Iris pigment epithelial cell (primary cell): ENCODE data around the gene GALNT17.
A peak's percentile ranks its signal among the peaks of the same experiment; 100 is the strongest.
"Not testable (repeated sequence)": the region's sequence is repeated elsewhere in the genome, so short reads cannot be mapped to it uniquely, and the experiment has no call there.

ENCODE experiments used
- DNase-seq: peaks from one replicate; pipeline ENCODE4 v3.0.0-alpha.2; 2011; ENCODE audit warnings: low read depth

The GALNT17 gene

DNA sequence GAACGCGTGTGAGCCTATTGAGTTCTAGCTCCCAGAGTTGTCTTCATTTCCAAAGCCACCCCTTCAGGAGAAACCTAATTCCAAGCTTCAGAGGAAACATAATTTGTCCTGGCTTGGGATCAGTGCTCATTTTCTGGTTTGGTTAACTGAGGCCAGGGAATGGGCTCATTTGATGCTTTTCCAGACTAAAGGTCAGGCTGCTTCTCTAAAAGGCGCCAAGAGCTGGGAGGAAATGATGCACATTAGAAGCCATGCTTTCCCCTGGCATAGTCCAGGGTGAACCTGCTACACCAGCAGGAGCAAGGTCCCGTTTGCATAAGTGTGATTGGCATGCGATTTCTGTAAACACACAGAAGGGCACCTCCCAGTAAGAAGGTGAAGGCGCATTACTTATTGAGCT is 435.0 kb downstream of the GALNT17 start:
- DNase-seq, result no peak

DNA sequence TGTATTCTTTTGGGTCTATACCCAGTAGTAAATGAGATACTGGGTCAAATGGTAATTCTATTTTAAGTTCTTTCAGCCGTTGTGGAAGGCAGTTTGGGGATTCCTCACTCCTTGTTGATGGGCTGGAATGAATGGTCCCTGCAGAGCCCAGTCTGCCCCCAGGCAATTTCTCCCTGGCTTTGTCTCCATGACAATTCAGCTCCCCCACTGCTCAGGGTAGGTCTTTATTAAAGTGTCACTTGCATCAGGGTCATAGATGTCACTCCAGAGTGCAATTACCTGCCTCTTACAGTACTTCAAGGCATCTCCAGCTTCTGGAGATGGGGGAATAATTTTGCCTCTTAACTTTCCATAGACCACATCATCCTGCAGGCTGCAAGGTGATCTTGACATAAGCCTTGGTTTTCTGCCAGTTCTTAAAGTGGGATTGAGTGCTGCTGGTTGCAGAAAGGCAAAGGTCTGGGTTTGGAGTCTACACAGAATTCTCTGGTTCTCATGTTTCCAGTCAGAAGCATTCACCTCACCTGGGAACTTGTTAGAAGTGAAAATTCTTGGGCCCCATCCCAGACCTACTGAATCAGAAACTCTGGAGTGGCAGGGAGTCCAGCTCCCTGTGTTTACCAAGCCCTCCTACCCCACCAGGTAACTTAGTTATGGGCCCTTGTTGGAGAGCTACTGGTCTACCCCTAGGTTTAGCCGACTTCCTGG is 442.4 kb downstream of the GALNT17 start:
- DNase-seq, result no peak

DNA sequence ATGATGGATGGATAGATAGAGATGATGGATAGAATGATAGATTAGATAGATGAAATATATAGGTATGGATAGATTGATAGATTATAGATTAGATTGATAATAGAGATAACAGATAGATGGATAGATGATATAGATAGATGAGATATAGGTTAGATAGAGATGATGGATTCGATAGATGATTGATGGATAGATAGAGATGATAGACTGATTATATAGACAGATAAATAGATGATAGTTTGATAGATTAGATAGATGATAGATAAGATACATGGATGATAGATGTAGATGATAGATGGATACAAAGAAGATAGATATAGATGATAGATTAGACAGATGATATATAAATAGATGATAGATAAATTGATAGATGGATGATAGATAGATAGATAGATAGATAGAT is 448.1 kb downstream of the GALNT17 start:
- DNase-seq, result no peak

DNA sequence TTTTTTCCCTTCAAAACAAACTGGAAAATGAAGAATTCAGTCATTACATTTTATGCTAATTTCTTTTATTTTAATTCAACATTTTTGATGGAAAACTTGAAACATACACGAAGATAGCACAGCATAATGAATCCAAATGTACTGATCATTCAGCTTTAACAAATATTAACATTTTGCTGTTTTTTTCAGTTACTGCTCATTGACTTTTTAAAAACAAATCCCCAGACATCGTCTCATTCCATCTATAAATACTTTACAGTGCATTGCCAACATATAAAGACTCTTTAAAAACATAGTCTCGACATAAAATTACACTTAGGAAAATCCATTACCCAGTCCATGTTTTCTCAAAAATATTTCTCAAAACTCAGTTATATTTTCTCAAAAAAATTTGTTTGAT is 452.3 kb downstream of the GALNT17 start:
- no peak for DNase-seq

DNA sequence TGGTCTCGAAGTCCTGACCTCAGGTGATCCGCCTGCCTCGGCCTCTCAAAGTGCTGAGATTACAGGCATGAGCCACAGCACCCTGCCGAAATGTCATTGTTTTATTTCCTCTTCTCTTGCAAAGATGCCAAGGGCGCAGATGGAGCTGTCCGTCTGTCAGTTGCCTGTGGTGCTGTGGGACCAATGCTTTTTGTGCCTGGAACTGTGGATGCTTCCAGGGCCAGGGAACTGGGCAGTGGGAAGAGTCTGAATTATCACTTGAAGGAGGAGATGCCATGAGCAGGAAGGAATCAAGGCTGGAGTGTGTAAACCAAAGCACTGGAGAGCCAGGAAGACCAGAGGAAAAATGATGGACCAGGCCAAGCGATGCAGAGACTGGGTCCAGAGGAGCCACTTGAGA is 459.9 kb downstream of the GALNT17 start:
- DNase-seq, result no peak

DNA sequence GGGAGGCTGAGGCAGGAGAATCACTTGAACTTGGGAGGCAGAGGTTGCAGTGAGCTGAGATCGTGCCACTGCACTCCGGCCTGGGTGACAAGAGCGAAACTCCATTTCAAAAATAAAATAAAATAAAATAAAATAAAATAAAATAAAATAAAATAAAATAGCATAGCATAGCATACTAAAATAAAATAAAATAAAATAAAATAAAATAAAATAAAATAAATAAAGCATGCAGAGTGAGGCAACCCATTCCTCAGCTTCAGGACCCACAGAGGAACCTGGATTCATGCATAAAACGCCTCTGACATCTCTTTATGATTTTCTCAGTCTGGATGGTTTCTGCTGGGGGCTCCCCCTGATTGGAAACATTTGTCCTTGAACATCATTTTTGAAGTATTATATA is 460.4 kb downstream of the GALNT17 start:
- DNase-seq, result not testable (repeated sequence)

DNA sequence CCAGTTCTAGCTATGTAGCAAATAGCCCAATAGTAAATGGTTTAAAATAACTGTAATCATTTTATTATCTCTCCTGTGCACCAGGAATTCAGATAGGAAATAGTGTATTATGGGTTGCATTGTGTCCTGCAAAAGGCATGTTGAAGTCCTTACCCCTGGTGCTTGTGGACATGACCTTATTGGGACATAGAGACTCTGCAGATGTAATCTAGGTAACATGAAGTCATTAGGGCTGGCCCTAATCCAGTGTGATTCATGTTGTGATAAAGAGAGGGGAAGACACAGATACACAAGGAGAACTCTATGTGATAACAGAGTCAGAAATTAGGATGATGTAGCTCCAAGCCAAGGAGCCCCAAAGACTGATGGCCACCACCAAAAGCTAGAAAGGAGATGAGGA is 462.8 kb downstream of the GALNT17 start:
- DNase-seq, result no peak

DNA sequence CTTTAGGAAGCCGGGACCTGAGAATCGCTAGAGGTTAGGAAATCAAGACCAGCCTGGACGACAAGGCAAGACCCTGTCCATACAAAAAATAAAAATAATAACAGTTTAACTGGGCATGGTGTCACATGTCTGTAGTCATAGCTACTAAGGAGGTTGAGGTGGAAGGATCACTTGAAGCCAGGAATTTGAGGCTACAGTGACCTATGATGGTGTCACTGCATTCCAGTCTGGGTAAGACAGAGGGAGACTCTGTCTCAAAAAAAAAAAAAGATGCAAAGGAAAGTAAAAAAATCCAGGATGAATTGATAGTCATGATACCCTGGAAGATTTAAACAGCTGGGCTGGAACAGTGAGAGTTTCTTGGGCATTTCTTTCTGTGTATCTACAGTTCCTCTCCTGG is 463.2 kb downstream of the GALNT17 start:
- DNase-seq, result no peak

DNA sequence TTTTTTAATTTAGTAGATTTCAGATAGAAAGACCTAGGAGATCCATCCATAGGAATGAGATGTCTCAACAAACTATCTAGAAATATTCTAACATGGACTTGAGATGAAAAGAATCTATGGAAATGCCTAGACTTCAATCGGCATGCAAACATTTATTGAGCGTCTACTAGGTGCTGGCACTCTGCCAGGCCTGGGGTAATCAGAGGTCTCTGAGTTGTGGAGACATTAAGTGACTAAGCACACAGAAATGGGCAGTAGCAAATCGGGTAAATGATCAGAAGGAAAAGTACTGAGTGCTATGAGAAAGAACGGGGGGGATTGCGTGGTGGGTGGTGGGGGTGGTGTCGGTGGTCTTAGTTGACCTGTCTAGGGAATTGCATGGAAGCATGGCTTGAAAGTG is 466.6 kb downstream of the GALNT17 start:
- DNase-seq, result no peak

DNA sequence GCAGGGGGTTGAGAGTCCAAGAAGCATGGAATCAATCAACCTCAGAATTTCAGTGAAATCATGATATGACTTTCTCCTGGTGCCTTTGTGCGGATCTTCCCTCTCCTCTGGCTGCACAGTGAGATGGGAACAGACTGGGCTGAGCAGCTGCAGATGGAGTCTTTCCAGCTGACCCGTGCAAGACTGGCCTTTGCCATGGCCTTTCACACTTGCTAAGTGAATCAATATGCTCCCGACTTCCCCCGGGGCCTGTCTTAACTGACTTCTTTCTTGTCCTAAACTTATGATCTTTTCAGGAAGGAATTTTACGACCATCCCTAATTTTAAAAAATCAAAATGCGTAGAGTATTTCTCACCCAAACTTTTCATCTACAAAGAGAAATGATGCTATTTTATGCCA is 469.9 kb downstream of the GALNT17 start:
- DNase-seq, result no peak

DNA sequence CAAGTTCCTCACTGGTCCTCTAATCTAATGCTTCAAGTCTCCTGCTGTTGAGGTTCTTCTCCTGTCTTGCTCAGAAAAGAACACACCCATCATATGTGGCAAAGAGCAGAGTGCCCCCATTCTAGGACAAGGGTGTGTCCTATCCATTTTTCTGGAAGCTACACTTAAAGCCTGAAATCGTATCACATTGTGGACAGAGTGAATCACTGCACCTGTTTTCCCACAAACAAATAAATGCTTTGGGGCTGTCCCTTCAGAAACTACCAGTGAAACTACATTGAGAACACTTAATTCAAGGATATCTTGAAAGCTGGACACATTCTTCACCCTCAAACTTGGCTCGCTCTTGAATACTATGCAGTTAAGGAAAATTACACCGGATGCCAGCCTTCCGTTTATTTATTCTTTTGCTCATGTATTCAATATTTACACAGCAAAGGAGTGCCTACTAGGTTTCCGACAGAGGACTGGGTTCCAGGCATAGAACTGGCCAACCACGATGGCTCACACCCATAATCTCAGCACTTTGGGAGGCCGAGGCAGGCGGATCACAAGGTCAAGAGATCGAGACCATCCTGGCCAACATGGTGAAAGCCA is 473.0 kb downstream of the GALNT17 start:
- DNase-seq, result no peak

DNA sequence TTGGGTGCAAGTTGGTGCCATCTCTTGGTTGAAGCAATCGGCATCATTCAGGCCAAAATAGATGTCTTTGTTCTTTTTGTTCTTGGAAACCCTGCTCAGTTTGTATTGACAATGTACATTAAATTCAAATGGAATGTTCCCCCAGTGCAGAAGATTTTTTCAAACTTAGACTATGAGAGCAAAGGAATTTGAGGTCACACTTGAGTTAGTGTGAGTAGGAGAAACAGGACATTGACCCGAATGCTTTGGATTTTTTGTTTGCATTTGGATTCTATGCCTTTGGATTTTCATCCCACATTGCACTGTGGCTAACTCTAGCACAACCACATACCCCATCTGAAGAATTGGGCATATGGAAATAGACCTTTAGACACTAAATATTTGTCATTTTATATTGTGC is 480.0 kb downstream of the GALNT17 start:
- no peak for DNase-seq

DNA sequence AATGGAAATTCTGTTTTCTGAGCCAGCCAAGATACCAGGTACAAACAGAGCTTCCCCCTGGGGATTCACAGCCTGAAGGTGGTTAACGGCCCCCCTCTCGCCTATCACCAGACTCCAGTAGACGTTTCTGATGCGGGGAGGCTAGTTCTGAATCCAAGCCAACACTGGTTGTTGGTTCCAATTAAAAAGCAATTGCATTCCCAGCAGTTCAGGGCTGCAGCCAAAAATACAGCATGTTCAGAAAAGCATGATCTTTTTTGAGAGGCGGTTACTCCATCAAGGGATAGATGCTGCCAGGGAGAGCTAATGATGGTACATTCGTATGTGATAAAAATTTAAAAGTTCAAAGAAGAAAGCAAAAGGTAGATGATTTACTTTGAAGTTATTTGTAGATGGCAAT is 481.0 kb downstream of the GALNT17 start:
- no peak for DNase-seq

DNA sequence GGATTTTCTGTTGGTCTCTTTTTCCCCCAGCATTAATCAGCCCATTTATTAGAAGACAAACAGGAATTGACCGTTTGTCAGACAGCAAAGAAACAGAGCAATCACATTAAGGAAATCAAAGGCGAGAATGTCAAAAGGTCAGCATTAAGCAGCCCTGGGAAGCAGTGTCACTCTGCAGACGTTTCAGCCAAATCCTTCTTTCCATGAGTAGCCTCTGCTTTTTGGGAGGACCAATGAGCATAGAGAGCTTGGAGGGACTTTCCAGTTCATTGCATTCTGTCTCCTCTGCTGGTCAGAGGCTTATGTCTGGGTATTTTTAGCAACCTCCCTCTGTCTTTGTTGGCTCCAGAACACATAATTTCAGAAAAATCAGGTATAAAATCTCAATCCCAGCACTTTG is 481.4 kb downstream of the GALNT17 start:
- DNase-seq, result no peak

DNA sequence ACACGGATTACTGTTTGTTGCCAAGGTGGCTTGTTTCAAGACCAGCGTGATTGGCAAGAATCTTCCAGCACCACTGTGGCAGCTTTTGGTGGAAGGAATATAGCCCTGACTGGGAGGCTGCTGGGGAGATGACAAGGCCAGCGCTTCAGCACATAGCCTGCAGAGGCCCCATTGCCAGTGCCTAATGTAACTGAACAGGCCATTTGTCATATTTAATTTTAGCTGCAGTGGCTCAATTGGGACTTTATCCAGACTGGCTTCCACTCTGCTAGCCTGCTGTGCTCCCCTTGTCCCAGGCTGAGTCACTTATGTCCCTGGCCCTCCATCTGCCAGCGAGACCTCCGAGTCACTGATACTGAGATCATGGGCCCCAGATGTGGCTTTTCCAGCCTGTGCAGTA is 483.1 kb downstream of the GALNT17 start:
- no peak for DNase-seq

DNA sequence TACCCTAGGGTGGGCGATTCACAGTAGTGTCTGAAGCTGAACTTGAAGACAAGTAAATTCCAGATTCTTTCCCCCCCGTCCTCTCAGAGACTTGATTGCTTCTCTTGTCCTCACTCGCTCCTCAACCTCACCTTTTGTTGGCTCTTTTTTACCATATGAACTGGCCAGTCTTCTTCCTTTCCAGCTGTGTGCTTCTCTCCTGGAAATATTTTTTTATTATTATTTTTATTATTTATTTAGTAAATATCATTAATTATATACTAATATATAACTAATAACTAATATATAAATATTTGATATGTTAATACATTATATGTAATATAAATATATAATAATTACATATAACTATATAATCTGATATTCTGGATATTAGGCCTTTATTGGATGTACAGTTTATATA is 484.3 kb downstream of the GALNT17 start:
- no peak for DNase-seq

DNA sequence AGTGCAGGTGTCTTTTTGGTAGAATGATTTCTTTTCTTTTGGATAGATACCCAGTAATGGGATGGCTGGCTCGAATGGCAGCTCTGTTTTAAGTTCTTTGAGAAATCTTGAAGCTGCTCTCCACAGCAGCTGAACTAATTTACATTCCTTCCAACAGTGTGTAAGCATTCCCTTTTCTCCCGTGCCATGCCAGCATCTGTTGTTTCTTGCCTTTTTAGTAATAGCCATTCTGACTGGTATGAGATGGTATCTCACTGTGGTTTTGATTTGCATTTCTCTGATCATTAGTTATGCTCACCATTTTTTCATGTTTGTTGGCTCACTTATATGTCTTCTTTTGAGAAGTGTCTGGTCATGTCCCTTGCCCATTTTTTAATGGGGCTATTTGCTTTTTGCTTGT is 486.3 kb downstream of the GALNT17 start:
- peak; percentile 6 for DNase-seq

DNA sequence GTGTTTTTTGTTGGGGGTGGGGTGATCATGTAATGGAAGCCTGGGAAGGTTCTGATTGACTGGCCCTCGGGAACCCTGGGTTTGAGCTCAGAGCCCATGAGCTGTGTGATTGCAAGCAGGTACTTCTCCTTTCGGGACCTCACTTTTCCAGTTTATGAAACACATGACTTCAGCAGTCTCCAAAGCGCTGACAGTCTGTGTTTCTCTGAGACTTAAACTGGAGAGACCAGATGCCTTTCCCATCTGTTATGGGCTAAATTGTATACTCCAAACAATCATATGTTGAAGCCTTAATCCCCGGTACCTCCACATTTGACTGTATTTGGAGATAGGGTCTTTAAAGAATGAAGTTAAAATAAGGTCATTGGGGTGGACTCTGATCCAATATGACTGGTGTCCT is 493.6 kb downstream of the GALNT17 start:
- no peak for DNase-seq

DNA sequence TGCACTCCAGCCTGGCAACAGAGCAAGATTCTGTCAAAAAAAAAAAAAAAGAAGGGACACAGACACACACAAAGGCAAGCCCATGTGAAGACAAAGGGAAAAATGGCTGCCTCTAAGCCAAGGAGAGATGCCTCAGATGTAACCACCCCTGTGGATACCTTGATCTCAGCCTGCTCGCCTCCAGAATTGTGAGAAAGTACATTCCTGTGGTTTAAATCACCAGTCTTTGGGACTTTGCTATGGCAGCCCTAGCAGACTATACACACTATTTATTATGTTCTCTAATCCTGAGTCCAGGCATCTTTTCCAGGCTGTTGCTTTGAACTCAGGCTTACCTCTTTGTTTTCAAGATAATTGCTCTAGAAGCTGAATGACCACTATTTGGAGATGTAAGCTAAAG is 494.3 kb downstream of the GALNT17 start:
- DNase-seq, result peak; percentile 47

DNA sequence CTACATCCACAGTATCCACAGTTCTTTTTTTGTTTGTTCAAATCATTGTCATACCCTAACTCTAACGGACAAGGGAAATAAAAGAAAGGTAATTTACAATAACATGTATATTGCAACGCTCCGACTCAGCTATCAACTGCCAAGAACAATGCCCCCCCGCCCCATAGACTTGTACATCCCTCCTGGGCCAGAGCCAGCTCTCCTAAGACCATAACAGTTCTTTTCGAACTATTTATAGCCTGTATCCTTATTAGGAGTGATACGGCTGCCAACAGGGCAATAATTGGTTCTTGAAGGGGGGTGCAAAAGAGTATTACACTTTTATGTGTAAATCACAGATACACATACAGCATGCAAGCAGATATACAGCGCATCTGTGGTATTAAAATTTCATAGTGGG is 495.7 kb downstream of the GALNT17 start:
- DNase-seq, result no peak

DNA sequence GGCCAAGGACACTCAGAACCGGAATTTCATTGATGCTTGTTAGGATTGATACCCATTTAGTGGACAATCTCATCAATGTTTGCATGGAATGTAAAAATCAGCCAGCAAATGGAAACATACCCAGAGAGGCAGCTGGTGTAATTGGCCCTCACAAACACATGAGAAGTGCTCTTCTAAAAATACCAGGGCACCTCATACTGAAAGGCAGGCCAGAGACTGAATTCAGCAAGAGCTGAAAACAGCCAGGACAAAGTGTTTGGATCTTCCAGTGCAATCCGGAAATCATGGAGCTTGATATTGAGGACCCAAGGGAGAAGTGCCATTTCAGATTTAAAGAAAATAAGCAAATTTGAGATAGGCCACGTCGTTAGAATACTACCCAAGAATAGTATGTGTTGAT is 498.6 kb downstream of the GALNT17 start:
- no peak for DNase-seq

DNA sequence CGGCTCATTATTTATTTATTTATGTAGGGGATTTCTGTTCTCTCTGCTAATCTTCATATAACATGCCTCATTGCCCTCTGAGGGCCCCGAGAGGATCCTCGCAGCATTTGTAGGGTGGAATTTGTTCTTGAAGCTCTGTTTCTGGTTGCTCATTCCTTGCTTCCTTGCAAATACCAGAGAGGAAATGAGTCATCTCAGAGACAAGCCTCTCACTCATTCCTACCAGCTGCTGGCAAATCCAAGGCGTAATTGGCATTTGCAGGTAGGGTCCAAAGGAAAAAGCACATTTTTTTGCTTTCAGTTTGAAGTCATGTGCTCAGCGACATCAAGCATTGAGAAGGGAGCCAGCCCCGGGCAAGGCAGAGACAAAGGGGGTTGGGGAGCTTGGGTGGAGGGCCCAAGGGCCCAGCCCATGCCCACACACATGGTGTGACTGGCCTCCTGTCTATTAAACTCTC is 501.6 kb downstream of the GALNT17 start:
- DNase-seq, result peak; percentile 84

DNA sequence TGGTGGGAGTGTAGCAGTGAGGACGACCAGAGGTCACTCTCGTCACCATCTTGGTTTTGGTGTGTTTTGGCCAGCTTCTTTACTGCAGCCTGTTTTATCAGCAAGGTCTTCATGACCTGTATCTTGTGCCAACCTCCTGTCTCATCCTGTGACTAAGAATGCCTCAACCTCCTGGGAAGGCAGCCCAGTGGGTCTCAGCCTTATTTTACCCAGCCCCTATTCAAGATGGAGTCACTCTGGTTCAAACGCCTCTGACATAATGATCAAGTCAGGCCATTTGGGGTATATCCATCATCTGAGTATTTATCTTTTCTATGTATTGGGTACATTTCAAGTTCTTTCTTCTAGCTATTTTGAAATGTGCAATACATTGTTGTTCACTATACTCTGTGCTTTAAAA is 503.9 kb downstream of the GALNT17 start:
- not testable (repeated sequence) for DNase-seq

DNA sequence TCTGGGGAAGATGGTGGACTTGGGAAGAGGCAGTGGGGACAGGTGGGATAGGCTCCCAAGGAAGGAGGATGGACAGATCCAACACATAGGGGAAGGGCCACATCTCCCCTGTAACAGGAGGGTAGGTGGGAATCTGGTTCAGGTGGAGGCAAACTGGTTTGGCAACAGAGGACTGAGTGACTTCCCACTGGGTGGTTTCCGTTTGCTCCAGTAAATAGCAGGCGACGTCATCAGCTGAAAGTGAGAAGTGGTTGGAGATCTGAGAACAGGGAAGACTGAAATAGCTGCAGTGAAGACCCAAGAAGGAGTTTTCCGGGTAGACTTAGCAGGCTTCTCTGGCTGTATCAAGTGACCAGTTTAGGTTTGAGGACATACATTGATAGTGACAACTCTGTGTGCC is 504.4 kb downstream of the GALNT17 start:
- DNase-seq, result peak; percentile 29
